Measurements from ENCODE around the gene DAND5. TPM values are rescaled to one million over a fixed set of nuclear protein-coding genes. Genes with fewer than 3 reads are reported as not detected.

Gene DAND5
- polyA plus RNA-seq, 1 of the 3 experiments (the other 2 are of a cell fraction) = 1.0 TPM

DNA sequence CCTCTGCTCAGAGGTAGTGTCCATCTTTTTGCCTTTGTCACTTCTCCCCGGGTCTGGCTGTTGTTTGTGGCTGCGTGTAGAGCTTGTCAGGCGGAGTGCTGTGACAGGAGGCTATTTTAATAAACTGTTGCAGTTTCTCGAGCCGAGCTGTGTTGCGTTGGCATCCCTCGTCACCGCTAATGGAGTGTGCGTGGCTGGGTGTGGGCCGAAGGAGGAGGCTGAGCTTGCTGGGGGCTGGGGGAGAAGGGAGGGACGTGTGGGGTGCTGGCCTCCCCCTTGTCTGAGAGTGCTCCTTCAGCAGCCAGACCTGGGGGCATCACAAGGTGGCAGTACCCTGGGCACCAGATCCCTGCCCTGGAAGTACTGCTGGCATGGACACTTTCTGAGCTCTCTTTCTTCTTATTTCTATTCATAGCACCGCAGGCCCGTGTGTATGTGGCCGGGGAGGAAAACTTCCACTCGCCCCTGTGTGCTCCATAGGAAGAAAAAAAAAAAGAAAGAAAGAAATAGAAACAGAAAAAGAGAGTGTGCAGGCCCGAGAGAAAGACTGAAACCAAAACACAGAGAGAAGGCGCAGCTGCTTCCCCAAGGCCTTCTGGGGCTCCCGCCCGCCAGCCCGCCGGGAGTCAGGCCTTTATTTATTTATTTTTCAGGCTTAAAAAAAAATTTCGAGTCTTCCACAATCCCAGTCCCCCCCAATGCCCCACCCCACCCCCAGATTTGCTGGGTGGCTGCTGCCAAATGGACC lies 52.9 kb downstream of the DAND5 start:
- Histone ChIP-seq H3K4me3 (ENCODE audit: low read depth in 2 of 2, low read length in 1 of 2) (peak overlapping the region in 1 of 2 experiments; percentile 67; a peak in 3 of 4 replicates), H3K27ac (ENCODE audit: low read depth in 2 of 2, low read length in 1 of 2) (peak overlapping the region; percentile 82 to 91), H3K9ac (peak overlapping the region; percentile 72; the same call in 1 of the 2 replicates), H3F3A (replicated peaks; ENCODE audit: insufficient read depth) (peaks cover 9% of the 10 kb centered on the region), H3K9me2 (no peaks in the 10 kb centered on the region), H3K36me3 (replicated peaks in 1 of 2; ENCODE audit: control insufficient read depth in 1 of 2, insufficient read depth in 2 of 2, low read length in 1 of 2) (no peaks in the 10 kb centered on the region), H3K27me3 (ENCODE audit: insufficient read depth) (no peaks in the 10 kb centered on the region), H3K9me3 (no peaks in the 10 kb centered on the region), H3K4me2 (peak overlapping the region; percentile 80), H2AFZ (ENCODE audit: low read depth) (peak overlapping the region; percentile 77), H4K20me1 (ENCODE audit: insufficient read depth) (no peaks in the 10 kb centered on the region), H3K4me1 (ENCODE audit: control insufficient read depth in 1 of 2, insufficient read depth in 2 of 2, low read depth in 1 of 2, low read length in 1 of 2) (peaks cover 35 to 58% of the 10 kb centered on the region in 2 experiments), H3K79me2 (ENCODE audit: insufficient read depth) (peaks cover 47% of the 10 kb centered on the region)
- no peak for TF ChIP-seq TAF1 (IDR thresholded peaks at IDR 0.05; ENCODE audit: borderline replicate concordance, low read depth, low read length)
- TF ChIP-seq, protein P1, sequence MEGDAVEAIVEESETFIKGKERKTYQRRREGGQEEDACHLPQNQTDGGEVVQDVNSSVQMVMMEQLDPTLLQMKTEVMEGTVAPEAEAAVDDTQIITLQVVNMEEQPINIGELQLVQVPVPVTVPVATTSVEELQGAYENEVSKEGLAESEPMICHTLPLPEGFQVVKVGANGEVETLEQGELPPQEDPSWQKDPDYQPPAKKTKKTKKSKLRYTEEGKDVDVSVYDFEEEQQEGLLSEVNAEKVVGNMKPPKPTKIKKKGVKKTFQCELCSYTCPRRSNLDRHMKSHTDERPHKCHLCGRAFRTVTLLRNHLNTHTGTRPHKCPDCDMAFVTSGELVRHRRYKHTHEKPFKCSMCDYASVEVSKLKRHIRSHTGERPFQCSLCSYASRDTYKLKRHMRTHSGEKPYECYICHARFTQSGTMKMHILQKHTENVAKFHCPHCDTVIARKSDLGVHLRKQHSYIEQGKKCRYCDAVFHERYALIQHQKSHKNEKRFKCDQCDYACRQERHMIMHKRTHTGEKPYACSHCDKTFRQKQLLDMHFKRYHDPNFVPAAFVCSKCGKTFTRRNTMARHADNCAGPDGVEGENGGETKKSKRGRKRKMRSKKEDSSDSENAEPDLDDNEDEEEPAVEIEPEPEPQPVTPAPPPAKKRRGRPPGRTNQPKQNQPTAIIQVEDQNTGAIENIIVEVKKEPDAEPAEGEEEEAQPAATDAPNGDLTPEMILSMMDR (IDR thresholded peaks at IDR 0.05) = peak; percentile 13; the same call in 1 of the 2 replicates
- no peak for DNase-seq
- ChIA-PET POLR2A (interaction anchor here (1.1 to 1.5 kb wide), 3 partner anchors 32 to 70 kb away, joined by 3 to 6 read pairs (median 3); no protein-coding TSS in a partner anchor), CTCF (interaction anchor here (1.2 to 4.7 kb wide), 11 partner anchors 12 to 72 kb away, joined by 3 to 43 read pairs (median 7); no protein-coding TSS in a partner anchor)
- 74% methylated on average over 21 of the region's 22 CpGs for WGBS (ENCODE audit: low lambda C conversion rate)

DNA sequence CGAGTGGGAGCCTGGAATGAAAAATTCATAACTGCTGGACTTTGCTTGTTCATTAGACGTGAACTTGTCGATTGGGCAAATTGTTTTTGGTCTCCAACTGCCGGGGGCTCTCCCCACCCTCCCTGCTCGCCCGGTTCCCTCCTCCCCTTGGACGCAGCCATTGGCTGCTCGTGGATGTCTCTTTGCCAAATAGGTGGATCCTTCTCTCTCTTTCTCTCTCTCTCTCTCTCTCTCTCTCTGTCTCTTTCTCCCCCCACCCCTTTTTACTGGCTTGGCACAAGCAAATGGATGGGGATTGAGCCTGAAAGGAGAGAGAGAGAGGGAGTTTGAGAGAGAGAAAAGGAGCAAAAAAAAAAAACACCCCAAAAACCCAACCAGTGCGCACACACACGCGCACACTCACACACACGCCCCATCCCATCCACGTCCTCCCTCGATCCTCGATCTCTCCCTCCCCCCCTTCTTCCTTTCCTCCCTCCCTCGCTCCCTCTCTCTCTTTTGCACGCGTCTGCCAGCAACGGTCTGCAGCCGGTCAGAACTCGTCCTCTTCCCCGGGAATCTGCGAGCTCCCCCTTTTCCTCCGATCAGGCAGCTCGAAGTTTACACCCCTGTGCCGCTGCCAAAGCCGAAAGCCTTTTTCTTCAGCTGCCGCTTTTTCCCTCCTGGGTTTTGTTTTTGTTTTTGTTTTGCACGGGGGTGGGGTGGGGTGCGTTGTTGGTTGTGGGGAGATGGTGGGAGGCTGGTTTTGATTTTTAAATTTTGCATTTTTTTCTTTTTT lies 53.7 kb downstream of the DAND5 start:
- Histone ChIP-seq H3K9me2 (no peaks in the 10 kb centered on the region), H3K4me1 (ENCODE audit: control insufficient read depth in 1 of 2, insufficient read depth in 2 of 2, low read depth in 1 of 2, low read length in 1 of 2) (peaks cover 31 to 57% of the 10 kb centered on the region in 2 experiments), H3F3A (replicated peaks; ENCODE audit: insufficient read depth) (peaks cover 9% of the 10 kb centered on the region), H3K9me3 (no peaks in the 10 kb centered on the region), H3K27me3 (ENCODE audit: insufficient read depth) (no peaks in the 10 kb centered on the region), H3K27ac (ENCODE audit: low read depth in 2 of 2, low read length in 1 of 2) (peak overlapping the region; percentile 82 to 91), H3K9ac (peak overlapping the region; percentile 72), H4K20me1 (ENCODE audit: insufficient read depth) (no peaks in the 10 kb centered on the region), H3K4me3 (ENCODE audit: low read depth in 2 of 2, low read length in 1 of 2) (peak overlapping the region; percentile 36 to 67), H3K36me3 (replicated peaks in 1 of 2; ENCODE audit: control insufficient read depth in 1 of 2, insufficient read depth in 2 of 2, low read length in 1 of 2) (peaks cover 0 to 5% of the 10 kb centered on the region in 2 experiments), H3K79me2 (ENCODE audit: insufficient read depth) (peaks cover 49% of the 10 kb centered on the region), H3K4me2 (peak overlapping the region; percentile 80), H2AFZ (ENCODE audit: low read depth) (peak overlapping the region; percentile 77)
- ChIA-PET CTCF (interaction anchor here (0.6 to 4.7 kb wide), 11 partner anchors 10 to 71 kb away, joined by 3 to 43 read pairs (median 3); no protein-coding TSS in a partner anchor), POLR2A (interaction anchor here (1.5 kb wide), 1 partner anchor 31 kb away, joined by 3 read pairs; no protein-coding TSS in a partner anchor)
- 7% methylated on average over 30 of the region's 30 CpGs for WGBS (ENCODE audit: low lambda C conversion rate)
- peak; percentile 87 for DNase-seq
- TF ChIP-seq CHD2 (IDR thresholded peaks at IDR 0.05; ENCODE audit: low read length, partially characterized antibody) (peak; percentile 30), FOSL2 (IDR thresholded peaks at IDR 0.05; ENCODE audit: borderline replicate concordance, low read depth) (no peak), POLR2AphosphoS5 (IDR thresholded peaks at IDR 0.05; ENCODE audit: low read depth, low read length) (peak; percentile 58), RAD21 (IDR thresholded peaks at IDR 0.05; ENCODE audit: low read length) (no peak), NRF1 (IDR thresholded peaks at IDR 0.05; ENCODE audit: low read depth, low read length) (peak; percentile 48), TCF12 (IDR thresholded peaks at IDR 0.05) (peak; percentile 18; the same call in 1 of the 2 replicates), EZH2phosphoT487 (IDR thresholded peaks at IDR 0.05; ENCODE audit: borderline replicate concordance, low read depth) (no peak), TEAD4 (IDR thresholded peaks at IDR 0.05; ENCODE audit: borderline replicate concordance, insufficient read depth) (0 out of 2 replicates have a peak, but pooled peaks have one; percentile 11), NFIC (IDR thresholded peaks at IDR 0.05; ENCODE audit: borderline replicate concordance) (peak; percentile 78)
- TF ChIP-seq, protein P2, sequence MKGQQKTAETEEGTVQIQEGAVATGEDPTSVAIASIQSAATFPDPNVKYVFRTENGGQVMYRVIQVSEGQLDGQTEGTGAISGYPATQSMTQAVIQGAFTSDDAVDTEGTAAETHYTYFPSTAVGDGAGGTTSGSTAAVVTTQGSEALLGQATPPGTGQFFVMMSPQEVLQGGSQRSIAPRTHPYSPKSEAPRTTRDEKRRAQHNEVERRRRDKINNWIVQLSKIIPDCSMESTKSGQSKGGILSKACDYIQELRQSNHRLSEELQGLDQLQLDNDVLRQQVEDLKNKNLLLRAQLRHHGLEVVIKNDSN (IDR thresholded peaks at IDR 0.05; ENCODE audit: borderline replicate concordance, low read depth) = no peak
- TF ChIP-seq, protein P3, sequence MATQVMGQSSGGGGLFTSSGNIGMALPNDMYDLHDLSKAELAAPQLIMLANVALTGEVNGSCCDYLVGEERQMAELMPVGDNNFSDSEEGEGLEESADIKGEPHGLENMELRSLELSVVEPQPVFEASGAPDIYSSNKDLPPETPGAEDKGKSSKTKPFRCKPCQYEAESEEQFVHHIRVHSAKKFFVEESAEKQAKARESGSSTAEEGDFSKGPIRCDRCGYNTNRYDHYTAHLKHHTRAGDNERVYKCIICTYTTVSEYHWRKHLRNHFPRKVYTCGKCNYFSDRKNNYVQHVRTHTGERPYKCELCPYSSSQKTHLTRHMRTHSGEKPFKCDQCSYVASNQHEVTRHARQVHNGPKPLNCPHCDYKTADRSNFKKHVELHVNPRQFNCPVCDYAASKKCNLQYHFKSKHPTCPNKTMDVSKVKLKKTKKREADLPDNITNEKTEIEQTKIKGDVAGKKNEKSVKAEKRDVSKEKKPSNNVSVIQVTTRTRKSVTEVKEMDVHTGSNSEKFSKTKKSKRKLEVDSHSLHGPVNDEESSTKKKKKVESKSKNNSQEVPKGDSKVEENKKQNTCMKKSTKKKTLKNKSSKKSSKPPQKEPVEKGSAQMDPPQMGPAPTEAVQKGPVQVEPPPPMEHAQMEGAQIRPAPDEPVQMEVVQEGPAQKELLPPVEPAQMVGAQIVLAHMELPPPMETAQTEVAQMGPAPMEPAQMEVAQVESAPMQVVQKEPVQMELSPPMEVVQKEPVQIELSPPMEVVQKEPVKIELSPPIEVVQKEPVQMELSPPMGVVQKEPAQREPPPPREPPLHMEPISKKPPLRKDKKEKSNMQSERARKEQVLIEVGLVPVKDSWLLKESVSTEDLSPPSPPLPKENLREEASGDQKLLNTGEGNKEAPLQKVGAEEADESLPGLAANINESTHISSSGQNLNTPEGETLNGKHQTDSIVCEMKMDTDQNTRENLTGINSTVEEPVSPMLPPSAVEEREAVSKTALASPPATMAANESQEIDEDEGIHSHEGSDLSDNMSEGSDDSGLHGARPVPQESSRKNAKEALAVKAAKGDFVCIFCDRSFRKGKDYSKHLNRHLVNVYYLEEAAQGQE (IDR thresholded peaks at IDR 0.05; ENCODE audit: low read depth, low read length) = peak; percentile 41; the same call in 1 of the 2 replicates
- TF ChIP-seq, protein P4, sequence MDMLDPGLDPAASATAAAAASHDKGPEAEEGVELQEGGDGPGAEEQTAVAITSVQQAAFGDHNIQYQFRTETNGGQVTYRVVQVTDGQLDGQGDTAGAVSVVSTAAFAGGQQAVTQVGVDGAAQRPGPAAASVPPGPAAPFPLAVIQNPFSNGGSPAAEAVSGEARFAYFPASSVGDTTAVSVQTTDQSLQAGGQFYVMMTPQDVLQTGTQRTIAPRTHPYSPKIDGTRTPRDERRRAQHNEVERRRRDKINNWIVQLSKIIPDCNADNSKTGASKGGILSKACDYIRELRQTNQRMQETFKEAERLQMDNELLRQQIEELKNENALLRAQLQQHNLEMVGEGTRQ (IDR thresholded peaks at IDR 0.05; ENCODE audit: borderline replicate concordance, low read depth, low read length) = no peak

Measured in SK-N-SH (cell line).